Measurements from ENCODE around the gene TBCC.
A peak's percentile ranks its signal among the peaks of the same experiment; 100 is the strongest.

TBCC gene, protein sequence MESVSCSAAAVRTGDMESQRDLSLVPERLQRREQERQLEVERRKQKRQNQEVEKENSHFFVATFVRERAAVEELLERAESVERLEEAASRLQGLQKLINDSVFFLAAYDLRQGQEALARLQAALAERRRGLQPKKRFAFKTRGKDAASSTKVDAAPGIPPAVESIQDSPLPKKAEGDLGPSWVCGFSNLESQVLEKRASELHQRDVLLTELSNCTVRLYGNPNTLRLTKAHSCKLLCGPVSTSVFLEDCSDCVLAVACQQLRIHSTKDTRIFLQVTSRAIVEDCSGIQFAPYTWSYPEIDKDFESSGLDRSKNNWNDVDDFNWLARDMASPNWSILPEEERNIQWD
- total RNA-seq = 129 to 164 reads per million in 2 donors

DNA sequence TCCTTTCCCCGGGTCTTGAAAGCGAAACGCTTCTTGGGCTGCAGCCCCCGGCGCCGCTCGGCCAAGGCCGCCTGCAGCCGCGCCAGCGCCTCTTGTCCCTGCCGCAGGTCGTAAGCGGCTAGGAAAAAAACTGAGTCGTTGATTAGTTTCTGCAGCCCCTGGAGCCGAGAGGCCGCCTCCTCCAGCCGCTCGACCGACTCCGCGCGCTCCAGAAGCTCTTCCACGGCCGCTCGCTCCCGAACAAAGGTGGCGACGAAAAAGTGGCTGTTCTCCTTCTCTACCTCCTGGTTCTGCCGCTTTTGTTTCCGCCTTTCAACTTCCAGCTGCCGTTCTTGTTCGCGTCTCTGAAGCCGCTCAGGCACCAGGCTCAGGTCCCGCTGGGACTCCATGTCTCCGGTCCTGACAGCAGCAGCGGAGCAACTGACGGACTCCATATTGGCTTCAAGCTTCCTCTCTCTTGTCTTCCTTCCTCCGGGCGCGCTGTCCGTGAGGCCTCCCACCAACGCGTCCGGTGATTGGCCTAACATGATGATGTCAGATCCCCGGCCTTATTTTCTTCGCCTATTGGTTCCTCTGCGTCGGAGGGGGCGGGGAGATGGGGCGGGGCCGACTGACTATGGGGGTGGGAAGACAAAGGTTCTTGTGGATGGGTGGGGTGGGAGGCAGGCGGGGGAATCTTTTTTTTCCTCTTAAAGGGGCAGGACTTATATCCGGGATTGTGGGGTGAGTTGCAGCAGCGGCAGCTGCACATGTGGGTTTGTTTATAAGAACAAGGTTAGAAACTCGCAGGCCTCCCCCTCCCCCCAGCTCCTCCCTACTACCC lies at the start of gene TBCC:
Gene TBCC, minus strand, starts transcription at position 464 of the 823 bp plus-strand sequence. Its CDS starts 30 bp downstream, at position 434.
- peak; percentile 82 to 99 (median 91) for DNase-seq

DNA sequence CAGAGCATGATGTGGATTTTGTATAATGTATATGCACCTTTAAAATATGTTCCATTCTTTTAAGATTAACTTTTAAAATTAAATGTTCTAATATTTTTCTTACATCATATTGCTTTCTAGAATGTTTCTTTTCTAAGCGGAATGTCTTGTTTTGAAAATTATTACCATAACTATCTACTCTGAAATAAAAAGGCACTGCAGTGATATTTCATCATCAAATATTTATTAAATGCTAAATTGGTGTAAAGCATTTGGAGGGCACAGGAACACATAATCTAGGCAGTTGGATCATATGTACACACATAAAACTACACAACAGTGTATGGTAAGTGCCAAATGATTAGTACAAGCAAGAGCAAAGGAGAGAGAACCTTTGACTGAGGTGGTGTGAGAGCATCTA lies 49.7 kb upstream of the TBCC start:
- DNase-seq = no peak

DNA sequence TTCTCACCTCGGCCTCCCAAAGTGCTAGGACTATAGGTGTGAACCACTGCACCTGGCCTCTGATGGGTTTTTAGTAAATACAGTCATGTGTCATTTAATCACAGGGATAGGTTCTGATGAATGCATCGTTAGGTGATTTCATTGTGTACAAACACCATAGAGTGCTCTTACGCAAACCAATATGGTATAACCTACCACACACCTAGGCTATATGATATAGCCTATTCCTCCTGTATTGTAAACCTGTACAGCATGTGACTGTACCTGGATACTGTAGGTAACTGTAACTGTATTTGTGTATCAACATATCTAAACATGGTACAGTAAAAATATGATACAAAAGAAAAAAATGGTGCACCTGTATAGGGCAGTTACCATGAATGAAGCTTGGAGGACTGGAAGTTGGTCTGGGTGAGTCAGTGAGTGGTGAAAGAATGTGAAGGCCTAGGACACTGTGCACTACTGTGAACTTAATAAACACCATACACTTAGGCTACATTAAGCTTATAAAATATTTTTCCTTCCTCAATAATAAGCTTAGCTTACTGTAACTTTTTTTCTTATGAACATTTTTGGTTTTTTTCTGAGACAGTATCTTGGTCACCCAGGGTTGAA lies 45.9 kb upstream of the TBCC start:
- DNase-seq = no peak

DNA sequence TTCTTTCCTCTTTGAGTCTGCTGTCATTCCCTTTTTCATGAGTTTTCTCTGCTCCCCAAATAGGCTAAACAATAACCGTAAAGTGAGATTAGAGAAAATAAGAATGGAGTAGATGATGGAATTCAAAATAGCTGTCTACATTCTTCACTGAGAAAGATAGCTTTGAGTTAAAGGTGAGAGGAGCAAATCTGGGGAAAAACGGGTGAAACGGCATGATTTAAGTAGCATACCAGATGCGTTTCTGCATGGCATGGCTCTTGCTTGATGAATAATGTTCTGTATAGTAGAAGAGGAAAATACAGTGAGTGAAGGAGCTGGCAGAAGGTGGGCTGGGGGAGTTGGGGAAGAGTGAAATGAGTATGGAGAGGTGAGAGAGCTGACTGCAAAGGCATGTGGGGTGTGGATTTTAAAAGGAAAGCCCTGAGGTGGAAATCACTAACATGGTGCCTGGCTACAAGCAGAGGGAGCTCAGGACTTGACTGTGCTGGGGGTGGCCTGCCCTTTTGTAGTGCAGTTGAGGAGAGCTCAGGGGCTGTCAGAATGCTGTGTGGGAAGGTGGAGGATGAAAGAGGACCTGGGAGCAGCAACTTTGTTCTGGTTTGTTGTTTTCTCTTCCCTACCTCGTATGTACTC lies 44.8 kb upstream of the TBCC start:
- DNase-seq = no peak

DNA sequence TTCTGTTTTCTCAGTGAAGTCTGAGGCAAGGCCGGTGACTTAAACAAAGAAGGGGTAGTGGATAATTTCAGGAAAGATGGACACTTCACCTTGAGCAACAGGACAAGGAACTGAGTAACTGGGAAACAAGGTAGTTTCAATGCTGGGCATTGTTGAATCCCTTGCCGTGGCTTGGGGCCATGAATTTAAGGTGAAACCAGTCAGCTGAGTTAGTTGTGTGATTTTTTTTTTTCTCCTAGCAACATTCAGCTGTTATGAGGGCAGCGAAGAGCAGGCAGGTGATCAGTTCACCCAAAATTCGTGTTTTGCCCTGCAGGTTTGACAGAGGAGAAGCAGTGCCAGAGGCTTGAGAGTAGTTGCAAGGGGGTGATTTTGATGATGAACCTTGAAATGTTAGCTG lies 42.8 kb upstream of the TBCC start:
- DNase-seq = no peak

DNA sequence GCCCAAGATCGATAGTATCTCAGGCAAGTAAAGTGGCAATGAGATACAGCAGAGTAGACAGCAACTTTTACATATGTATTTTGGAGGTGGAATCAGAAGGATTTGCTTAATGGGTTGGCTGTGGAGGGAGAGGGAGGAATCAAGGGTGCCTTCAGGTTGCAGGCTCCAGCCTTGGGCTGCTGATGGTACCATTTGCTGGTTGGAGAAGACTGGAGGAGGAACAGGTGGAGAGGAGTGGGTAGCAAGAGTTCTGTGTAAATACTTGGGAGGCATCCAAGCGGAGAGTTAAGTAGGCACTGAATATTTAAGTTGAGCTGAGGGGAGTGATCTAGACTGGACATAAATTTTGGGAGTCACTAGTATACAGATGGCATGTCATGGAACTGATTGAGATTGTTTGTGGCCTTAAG lies 41.2 kb upstream of the TBCC start:
- DNase-seq = no peak

DNA sequence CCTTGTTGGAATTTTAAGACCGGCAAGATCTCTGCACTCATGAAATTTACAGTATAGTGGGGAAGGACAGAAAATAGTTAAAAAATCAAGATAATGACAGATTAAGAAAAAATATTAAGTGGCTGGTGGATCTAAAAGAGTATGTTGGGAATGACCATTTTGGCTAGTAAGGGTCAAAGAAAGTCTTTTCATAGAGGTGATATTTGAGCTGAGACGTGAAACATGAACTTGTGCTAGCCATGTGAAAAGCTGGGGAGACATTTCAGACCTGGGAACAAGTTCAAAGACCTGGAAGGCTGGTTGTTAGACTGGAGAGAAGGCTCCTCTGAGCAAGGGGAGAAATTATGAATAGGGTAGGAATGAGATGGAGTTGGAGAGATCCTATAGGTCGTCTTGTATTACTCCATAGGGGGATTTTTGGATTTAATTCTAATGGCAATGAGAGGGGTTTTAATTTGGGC lies 40.7 kb upstream of the TBCC start:
- DNase-seq = no peak

DNA sequence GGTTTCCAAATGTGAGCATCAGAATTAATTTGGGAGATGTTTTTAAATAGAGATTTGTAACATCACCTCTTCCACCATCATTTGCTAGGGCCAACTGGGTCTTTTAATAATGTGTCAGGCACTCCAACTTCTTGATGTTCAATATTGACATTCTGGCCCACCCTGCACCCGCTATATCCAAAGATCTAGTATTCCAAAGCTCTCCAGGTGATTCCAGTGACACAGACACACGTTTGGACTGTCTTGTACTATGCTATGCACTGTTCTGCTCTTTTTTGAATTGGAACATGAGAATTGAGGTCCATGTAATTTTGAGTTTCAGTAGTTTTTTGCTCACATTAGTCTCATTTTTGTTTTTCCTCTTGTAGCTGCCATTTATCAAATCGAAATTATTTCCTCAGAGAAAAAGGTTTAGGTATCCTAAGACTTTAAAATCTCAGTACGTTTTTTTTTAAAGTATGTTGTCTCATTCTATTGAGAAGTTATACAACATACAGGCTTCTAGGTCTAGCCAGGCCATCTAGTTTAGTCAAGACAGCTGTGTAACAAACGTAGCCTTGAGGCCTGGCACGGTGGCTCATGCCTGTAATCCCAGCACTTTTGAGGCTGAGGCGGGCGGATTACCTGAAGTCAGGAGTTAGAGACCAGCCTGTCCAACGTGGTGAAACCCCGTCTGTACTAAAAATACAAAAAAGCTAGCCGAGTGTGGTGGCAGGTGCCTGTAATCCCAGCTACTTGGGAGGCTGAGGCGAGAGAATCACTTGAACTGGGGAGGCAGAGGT lies 39.0 kb upstream of the TBCC start:
- DNase-seq = no peak

DNA sequence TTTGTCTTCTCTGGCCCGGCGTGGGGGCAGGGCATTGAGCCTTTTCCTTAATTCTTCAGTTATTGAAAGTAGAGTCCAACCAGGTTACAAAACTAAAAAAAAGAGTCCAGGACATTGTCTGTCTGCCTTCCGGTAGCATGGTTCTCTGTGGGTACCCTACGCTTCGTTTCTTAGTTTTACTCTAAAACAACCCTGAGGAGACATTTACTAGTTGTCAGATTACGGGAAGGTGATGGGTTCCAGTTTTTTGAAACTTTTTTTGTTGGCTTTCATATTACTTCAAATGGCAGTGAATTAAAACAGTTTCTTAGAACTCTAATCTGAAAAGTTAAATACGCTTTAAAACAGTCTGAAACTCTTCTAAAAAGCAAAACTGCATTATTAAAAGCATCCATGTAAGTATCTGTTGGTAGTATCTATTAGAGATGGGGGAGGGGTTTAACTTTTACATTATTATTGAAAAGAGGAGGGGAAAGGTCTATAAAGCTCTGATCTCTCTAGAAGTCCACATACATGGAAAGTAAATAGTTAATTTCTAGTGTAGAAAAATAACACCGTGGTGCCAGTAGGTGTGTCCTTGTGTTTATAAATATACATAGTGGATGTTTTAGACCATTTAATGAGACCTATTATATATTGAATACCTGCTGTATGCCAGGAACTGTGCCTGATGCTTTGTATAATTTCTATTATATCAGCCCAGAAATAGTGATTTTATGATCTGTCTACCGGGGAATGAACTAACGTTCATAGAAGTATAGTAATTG lies 38.2 kb upstream of the TBCC start:
- peak in 1 of 5 experiments; percentile 39 for DNase-seq

DNA sequence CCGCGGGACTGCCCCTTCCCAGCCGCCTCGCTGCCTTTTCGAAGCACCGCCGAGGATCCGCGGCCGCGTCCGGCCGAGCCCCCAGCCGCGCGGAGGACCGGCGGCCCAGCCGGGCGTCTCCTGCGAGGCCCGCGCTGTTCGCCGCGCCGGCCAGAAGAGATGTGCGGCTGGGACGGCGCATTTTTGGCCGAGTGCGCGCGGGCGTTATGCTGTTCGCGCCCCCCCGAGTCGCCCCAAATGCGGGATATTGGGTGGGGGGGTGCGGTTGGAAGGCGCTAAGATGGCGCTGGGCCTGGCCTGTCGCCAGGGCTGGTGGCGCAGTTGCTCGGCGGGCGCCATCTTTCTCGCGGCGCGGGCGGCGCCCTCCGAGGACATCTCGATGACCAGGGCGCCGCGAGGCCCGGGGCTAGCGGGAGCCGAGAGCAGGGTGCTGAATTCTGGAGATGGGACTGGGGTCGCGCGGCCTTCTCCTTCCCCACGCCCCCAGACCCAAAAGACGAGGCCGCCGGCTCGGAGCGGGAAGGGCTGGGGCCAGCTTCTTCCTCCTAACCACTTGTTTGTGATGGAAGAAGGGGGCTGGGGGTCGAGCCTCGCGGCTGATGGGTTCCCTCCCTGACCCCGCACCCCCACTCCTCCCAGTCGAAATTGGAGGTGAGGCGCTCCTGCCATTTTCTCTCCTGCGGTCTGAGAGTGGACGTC lies 37.4 kb upstream of the TBCC start:
- peak; percentile 51 to 84 (median 75) for DNase-seq

DNA sequence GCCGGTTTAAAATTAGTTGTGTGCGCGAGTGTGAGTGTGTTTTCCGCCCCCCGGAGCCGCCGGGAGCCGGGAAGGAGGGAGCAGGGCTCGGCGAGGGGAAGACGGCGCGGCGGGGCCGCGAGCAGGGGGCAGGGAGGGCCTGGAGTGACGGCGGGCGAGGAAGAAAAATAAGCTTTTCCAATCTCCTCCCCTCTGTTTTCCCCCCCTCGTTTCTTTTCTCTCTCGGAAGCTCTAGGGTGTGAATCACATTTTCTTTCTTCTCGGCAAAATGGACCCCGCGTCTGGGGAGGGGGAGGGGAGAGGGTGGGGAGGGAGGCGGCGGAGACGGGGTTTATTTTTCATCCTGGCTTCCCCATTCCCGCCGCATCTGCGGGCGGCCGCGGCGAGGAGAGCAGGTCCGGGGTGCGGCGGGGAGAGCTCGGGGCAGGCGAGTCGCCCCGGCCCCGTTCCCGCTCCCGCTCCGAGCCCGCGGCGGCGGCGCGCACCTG lies 36.8 kb upstream of the TBCC start:
- peak; percentile 46 to 72 (median 71) for DNase-seq

DNA sequence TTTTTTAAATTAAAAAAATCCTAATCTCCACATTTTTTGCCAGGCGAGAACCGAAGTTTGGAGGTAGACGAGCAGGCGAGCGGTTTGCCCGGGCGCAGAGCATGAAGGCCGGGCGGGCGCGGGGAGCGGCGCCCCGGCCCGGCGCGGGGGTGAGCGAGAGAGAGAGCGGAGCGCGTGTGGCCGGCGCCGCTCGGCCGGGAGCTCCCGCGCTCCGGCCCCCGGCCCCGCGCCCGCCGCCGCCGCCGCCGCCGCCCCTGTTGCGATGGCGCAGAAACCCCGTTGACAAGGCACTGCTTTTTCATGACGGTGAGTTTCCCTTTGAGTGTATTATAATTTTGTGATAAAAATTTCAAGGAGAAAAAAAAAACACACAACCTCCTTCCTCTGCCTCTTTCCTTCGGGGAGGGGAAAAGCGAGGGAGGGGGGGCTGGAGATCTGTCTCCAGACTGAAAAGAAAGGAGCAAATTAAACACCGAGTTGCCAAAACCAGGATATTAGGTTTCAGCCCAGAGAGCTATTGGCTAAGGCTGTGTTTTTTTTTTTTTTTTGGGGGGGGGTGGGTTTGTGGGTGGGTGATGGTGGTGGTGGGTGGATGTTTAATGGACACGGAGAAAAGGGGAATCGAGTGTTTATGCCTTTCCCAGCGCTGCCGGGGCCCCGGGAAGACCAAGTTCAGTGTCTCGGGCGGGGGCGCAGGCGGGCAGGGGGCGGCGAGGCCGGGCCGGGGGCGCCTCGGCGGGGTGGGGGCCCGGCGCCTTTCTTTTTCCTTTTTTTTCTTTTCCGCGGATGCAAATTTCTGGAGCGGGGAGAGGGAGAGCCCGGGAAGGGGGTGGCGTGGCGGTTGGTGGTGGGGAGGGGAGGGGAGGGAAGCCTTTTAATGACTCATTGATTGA lies 36.1 kb upstream of the TBCC start, which contains the start of gene BICRAL:
Gene BICRAL, plus strand, starts transcription at position 257 of the 893 bp plus-strand sequence. CDS start 39,971 bp downstream, outside the sequence.
- DNase-seq = peak; percentile 36 to 81 (median 67)

DNA sequence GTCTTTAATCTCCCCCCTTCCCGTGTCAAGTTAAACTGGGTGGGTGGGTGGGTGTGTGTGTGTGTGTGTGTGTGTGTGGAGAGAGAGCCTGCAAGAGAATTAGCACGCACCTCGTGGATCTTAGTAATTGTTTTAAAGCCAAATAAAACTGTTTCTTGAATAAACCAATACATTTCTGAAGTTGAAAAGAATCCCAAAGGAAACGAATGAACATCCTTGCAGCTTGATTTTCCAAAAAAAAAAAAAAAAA lies 35.6 kb upstream of the TBCC start:
- peak in 1 of 5 experiments; percentile 63 for DNase-seq

DNA sequence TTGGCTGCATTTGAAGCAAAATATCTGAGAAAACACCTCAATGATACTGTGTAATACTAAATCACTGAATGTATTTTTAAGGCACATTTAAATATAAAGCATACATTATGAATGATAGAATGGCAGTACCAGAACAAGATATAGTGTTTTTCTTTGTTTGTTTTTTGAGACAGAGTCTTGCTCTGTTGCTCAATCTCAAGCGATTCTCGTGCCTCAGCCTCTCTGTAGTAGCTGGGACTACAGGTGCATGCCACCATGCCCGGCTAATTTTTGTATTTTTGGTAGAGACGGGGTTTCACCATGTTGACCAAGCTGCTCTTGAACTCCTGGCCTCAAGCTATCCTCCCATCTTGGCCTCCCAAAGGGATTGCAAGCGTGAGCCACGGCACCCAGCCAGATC lies 33.6 kb upstream of the TBCC start:
- DNase-seq = no peak

DNA sequence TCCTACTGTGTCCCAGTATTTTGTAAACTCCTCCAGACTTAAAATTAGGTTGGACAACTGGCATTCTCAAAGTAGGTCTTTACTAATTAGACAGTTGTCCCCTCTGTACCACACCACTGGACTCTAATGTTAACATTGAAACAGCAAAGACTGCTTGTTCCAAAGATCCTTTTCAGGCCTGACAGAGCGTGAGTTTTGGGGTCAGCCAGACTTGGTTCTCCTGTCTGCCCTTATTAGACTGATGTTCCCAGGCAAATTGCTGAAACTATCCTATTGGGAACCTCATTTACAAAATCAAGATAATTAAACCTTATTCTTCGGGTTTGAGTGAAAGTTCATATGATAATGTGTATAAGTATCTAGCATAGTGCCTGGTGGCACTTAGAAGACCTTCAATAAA lies 32.2 kb upstream of the TBCC start:
- DNase-seq = no peak

DNA sequence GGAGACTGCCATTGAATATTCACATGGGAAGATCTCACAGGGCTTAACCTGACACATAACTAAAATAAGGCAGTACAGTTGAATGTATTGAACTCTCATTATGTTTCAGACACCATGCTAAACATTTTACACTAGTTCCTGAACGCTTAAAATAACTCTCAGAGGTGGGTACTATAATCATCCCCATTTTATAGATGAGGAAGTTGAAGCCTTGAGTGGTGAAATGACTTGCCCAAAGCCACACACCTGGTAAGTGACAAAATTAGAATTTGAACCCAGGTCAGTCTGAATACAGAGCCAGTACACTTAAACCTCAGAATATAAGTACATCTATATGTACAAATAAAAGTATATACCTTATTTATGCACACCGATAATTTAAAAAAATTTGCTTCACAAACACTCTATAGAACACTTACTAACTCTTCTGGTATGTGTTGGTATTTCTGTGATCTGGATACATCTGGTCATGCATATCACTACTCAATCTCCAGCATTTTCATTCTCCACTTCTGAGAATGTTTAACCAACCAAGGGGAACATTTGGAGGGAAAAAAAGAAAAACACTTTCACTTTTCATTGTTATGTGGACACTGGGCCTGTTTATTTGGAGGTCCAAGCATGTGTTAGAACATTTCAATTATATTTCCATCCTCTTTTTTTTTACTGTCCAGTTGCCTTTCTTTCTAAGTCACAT lies 31.4 kb upstream of the TBCC start:
- peak in 1 of 5 experiments; percentile 55 for DNase-seq

DNA sequence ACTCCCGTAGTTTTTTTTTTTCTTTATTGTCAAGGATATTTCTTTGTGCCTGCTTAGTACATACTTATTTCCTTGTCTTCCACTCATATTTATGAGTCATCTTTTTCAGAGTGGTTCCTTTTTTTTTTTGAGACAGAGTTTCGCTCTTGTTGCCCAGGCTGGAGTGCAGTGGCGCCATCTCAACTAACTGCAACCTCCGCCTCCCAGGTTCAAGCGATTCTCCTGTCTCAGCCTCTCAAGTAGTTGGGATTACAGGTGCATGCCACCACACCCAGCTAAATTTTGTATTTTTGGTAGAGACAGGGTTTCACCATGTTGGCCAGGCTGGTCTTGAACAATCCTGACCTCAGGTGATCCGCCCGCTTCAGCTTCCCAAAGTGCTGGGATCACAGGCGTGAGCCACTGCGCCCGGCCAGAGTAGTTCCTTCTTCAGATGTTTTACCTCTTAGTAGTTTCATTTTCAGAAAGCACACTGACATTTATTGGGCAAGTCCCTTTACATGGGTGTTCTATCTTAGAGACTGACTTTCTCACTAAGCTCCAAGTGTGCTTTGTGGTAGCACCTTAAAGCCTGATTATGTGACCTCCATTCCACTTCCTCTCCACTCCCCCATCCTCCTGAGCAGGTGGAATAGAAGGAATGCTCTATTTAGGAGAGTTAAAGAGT lies 29.1 kb upstream of the TBCC start:
- DNase-seq = peak in 4 of 5 experiments; percentile 14 to 86 (median 40)

DNA sequence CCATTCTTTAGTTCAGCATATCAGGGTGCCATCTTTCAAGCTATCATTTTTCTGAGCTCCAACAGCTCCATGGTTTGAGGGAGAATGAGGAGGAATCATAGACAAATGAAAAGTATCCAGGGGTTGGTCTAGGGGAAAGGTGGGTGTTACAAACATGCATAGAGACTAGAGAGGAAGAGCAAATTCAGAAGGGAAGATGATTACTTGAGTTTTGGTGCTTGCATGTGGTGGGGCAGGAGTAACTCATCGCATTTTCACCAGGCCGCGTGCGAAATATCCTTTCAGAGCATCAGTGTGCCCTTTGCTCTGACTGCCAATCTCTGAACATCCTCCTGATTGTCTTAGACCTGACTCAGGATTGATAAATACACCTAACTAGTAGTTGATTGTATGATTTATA lies 28.3 kb upstream of the TBCC start:
- DNase-seq = peak in 2 of 5 experiments; percentile 13 to 72
